HCT116 (cell line): Measurements from ENCODE around the gene NDUFB6.

ENCODE experiments used
- ELF1 ChIP-seq: IDR thresholded peaks from 2 replicates; pipeline ENCODE4 v1.6.1; 2012; ENCODE audit warnings: low read depth, borderline replicate concordance
- EZH2 ChIP-seq: fragments of 200-600 bp; sonication (generic); IDR thresholded peaks from 2 replicates; pipeline ENCODE4 v1.6.1; 2017; ENCODE audit warnings: antibody characterized with exemption, mixed run types
- EZH2phosphoT487 ChIP-seq: fragments of 200-600 bp; IDR thresholded peaks from 2 replicates; pipeline ENCODE4 v1.6.1; 2018; ENCODE audit warnings: antibody characterized with exemption, borderline replicate concordance
- POLR2A ChIP-seq: IDR thresholded peaks from 2 replicates; pipeline ENCODE4 v1.7.0; 2011; ENCODE audit warnings: borderline replicate concordance; ENCODE audit not compliant: insufficient read depth, insufficient read length; ENCODE audit errors: extremely low read depth
- RAD21 ChIP-seq: IDR thresholded peaks from 2 replicates; pipeline ENCODE4 v1.6.1; 2012; ENCODE audit warnings: low read depth, mild to moderate bottlenecking
- SIN3A ChIP-seq: IDR thresholded peaks from 2 replicates; pipeline ENCODE4 v1.6.1; 2012; ENCODE audit warnings: low read depth
- SP1 ChIP-seq: IDR thresholded peaks from 2 replicates; pipeline ENCODE4 v1.6.1; 2012; ENCODE audit warnings: low read depth
- YY1 ChIP-seq: IDR thresholded peaks from 2 replicates; pipeline ENCODE4 v1.6.1; 2011; ENCODE audit warnings: low read length, low read depth, moderate library complexity, mild to moderate bottlenecking; ENCODE audit not compliant: insufficient replicate concordance; ENCODE audit errors: extremely low read depth
- ZFX ChIP-seq: fragments of 450-650 bp; IDR thresholded peaks from 2 replicates; pipeline ENCODE4 v1.6.1; 2017
- TF ChIP-seq, protein P1 (sequence below), 3 experiments: fragments of 200-600 bp in 1 of 3; sonication (generic) in 1 of 3; IDR thresholded peaks in 2 of 3; conservative IDR thresholded peaks in 1 of 3; 2 replicates each; pipeline ENCODE4 v1.5.1; 2012 to 2017; ENCODE audit warnings: low read depth in 2 of 3, low read length in 2 of 3, antibody characterized with exemption in 1 of 3, borderline replicate concordance in 1 of 3, control low read depth in 1 of 3, mild to moderate bottlenecking in 1 of 3, mixed read lengths in 1 of 3, mixed run types in 1 of 3, moderate library complexity in 1 of 3; ENCODE audit not compliant: insufficient read depth in 1 of 3
- TF ChIP-seq, protein P2 (sequence below): IDR thresholded peaks from 2 replicates; pipeline ENCODE4 v1.6.1; 2011; ENCODE audit warnings: mild to moderate bottlenecking, low read length, moderate library complexity; ENCODE audit not compliant: insufficient replicate concordance; ENCODE audit errors: extremely low read depth
- TF ChIP-seq, protein P3 (sequence below): IDR thresholded peaks from 2 replicates; pipeline ENCODE4 v1.6.1; 2012; ENCODE audit warnings: low read depth

DNA sequence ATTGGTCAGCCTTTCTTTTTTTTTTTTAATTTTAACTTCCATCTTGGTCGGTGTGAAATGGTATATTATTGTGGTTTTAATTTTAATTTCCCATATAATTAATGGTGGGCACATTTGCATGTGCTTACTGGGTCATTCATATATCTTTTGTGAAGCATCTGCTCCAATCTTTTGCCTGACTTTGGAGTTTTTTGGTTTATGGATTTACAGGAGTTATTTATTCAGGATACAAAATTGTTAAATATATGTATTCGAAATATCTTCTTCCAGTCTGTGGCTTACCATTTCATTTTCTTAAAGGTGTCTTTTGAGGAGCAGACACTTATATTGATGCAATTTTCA is 46.3 kb downstream of the NDUFB6 start:
- TF ChIP-seq SIN3A (no peak), EZH2 (no peak), RAD21 (no peak), POLR2A (no peak), EZH2phosphoT487 (no peak), YY1 (no peak), ELF1 (no peak), SP1 (no peak), ZFX (no peak)
- TF ChIP-seq, protein P1, sequence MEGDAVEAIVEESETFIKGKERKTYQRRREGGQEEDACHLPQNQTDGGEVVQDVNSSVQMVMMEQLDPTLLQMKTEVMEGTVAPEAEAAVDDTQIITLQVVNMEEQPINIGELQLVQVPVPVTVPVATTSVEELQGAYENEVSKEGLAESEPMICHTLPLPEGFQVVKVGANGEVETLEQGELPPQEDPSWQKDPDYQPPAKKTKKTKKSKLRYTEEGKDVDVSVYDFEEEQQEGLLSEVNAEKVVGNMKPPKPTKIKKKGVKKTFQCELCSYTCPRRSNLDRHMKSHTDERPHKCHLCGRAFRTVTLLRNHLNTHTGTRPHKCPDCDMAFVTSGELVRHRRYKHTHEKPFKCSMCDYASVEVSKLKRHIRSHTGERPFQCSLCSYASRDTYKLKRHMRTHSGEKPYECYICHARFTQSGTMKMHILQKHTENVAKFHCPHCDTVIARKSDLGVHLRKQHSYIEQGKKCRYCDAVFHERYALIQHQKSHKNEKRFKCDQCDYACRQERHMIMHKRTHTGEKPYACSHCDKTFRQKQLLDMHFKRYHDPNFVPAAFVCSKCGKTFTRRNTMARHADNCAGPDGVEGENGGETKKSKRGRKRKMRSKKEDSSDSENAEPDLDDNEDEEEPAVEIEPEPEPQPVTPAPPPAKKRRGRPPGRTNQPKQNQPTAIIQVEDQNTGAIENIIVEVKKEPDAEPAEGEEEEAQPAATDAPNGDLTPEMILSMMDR (IDR thresholded peaks at IDR 0.05 in 2 of 3, conservative IDR thresholded peaks at IDR 0.05 in 1 of 3; ENCODE audit: borderline replicate concordance in 1 of 3, insufficient read depth in 1 of 3, low read depth in 2 of 3, low read length in 2 of 3) = no peak
- TF ChIP-seq, protein P2, sequence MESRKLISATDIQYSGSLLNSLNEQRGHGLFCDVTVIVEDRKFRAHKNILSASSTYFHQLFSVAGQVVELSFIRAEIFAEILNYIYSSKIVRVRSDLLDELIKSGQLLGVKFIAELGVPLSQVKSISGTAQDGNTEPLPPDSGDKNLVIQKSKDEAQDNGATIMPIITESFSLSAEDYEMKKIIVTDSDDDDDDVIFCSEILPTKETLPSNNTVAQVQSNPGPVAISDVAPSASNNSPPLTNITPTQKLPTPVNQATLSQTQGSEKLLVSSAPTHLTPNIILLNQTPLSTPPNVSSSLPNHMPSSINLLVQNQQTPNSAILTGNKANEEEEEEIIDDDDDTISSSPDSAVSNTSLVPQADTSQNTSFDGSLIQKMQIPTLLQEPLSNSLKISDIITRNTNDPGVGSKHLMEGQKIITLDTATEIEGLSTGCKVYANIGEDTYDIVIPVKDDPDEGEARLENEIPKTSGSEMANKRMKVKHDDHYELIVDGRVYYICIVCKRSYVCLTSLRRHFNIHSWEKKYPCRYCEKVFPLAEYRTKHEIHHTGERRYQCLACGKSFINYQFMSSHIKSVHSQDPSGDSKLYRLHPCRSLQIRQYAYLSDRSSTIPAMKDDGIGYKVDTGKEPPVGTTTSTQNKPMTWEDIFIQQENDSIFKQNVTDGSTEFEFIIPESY = no peak
- TF ChIP-seq, protein P3, sequence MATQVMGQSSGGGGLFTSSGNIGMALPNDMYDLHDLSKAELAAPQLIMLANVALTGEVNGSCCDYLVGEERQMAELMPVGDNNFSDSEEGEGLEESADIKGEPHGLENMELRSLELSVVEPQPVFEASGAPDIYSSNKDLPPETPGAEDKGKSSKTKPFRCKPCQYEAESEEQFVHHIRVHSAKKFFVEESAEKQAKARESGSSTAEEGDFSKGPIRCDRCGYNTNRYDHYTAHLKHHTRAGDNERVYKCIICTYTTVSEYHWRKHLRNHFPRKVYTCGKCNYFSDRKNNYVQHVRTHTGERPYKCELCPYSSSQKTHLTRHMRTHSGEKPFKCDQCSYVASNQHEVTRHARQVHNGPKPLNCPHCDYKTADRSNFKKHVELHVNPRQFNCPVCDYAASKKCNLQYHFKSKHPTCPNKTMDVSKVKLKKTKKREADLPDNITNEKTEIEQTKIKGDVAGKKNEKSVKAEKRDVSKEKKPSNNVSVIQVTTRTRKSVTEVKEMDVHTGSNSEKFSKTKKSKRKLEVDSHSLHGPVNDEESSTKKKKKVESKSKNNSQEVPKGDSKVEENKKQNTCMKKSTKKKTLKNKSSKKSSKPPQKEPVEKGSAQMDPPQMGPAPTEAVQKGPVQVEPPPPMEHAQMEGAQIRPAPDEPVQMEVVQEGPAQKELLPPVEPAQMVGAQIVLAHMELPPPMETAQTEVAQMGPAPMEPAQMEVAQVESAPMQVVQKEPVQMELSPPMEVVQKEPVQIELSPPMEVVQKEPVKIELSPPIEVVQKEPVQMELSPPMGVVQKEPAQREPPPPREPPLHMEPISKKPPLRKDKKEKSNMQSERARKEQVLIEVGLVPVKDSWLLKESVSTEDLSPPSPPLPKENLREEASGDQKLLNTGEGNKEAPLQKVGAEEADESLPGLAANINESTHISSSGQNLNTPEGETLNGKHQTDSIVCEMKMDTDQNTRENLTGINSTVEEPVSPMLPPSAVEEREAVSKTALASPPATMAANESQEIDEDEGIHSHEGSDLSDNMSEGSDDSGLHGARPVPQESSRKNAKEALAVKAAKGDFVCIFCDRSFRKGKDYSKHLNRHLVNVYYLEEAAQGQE = no peak
